DND-41 (cell line): ENCODE measurements around the gene ELMOD3.

Experiments used
- ATAC-seq: fragments of 200-7000 bp; cut with Tn5 transposase; 3 replicates; pipeline ENCODE4 v1.9.1; 2021; ENCODE audit warnings: low read depth; ENCODE audit not compliant: insufficient read depth
- DNase-seq: peaks from one replicate; pipeline ENCODE4 v3.0.0-alpha.2; 2020
- H2AFZ ChIP-seq: 2 replicates; pipeline ENCODE4 v1.6.0; 2012; ENCODE audit warnings: low read depth, low read length
- H3K27ac ChIP-seq: 2 replicates; pipeline ENCODE4 v1.5.1; 2012; ENCODE audit warnings: low read length, inconsistent platforms
- H3K27me3 ChIP-seq: fragments of 200-600 bp; sonication (generic); 2 replicates; pipeline ENCODE4 v1.6.0; 2012; ENCODE audit warnings: low read length, mild to moderate bottlenecking, inconsistent platforms; ENCODE audit not compliant: insufficient read depth, poor library complexity
- H3K36me3 ChIP-seq: 2 replicates; pipeline ENCODE4 v1.5.1; 2012; ENCODE audit warnings: low read length, inconsistent platforms; ENCODE audit not compliant: insufficient read depth
- H3K4me1 ChIP-seq: 2 replicates; pipeline ENCODE4 v1.5.1; 2012; ENCODE audit warnings: mild to moderate bottlenecking, low read length; ENCODE audit not compliant: insufficient read depth
- H3K4me2 ChIP-seq: 2 replicates; pipeline ENCODE4 v1.6.0; 2012; ENCODE audit warnings: mild to moderate bottlenecking, moderate library complexity, low read length, inconsistent platforms; ENCODE audit not compliant: insufficient read depth
- H3K4me3 ChIP-seq, 2 experiments: fragments of 200-600 bp in 1 of 2; shearing (Covaris generic) in 1 of 2; 2 replicates each; pipeline ENCODE4 v1.5.1; 2012 to 2016; ENCODE audit warnings: inconsistent platforms in 2 of 2, low read length in 2 of 2, mild to moderate bottlenecking in 2 of 2, low read depth in 1 of 2, moderate library complexity in 1 of 2
- H3K79me2 ChIP-seq: 2 replicates; pipeline ENCODE4 v1.6.0; 2012; ENCODE audit warnings: low read length, inconsistent platforms; ENCODE audit not compliant: insufficient read depth
- H3K9ac ChIP-seq: 2 replicates; pipeline ENCODE4 v1.6.0; 2012; ENCODE audit warnings: low read depth, mild to moderate bottlenecking, inconsistent platforms, low read length, moderate library complexity
- H3K9me3 ChIP-seq: 2 replicates; pipeline ENCODE4 v1.5.1; 2012; ENCODE audit warnings: low read length, moderate library complexity, mild to moderate bottlenecking, inconsistent platforms; ENCODE audit not compliant: insufficient read depth, severe bottlenecking
- H4K20me1 ChIP-seq: 2 replicates; pipeline ENCODE4 v1.6.0; 2012; ENCODE audit warnings: low read length; ENCODE audit not compliant: insufficient read depth
- CTCF ChIP-seq: IDR thresholded peaks from 2 replicates; pipeline ENCODE4 v1.5.1; 2012; ENCODE audit warnings: borderline replicate concordance, low read length, moderate library complexity, mild to moderate bottlenecking; ENCODE audit not compliant: poor library complexity, severe bottlenecking; ENCODE audit errors: extremely low read depth
- EZH2 ChIP-seq: IDR thresholded peaks from 3 replicates; pipeline ENCODE4 v1.6.1; 2012; ENCODE audit warnings: borderline replicate concordance, low read depth, mild to moderate bottlenecking, moderate library complexity, low read length, inconsistent platforms; ENCODE audit not compliant: severe bottlenecking

ELMOD3 gene

GRCh38 chr2:85383850-85384249, 29.3 kb downstream of the ELMOD3 start:
- no peaks in the 10 kb centered on the region for H3K79me2 ChIP-seq
- no peaks in the 10 kb centered on the region for H3K4me1 ChIP-seq
- no peak overlapping the region for H2AFZ ChIP-seq
- H3K27me3 ChIP-seq, result no peaks in the 10 kb centered on the region
- ATAC-seq, result no peak
- DNase-seq, result no peak
- no peaks in the 10 kb centered on the region for H4K20me1 ChIP-seq
- H3K4me3 ChIP-seq, result no peak overlapping the region
- H3K36me3 ChIP-seq, result peaks cover 50% of the 10 kb centered on the region
- H3K9ac ChIP-seq, result no peak overlapping the region
- TF ChIP-seq EZH2 (no peak), CTCF (no peak)
- no peak overlapping the region for H3K27ac ChIP-seq
- H3K9me3 ChIP-seq, result peaks cover 15% of the 10 kb centered on the region
- no peak overlapping the region for H3K4me2 ChIP-seq

GRCh38 chr2:85385746-85386145, 31.2 kb downstream of the ELMOD3 start:
- DNase-seq, result no peak

GRCh38 chr2:85387754-85388153, 33.2 kb downstream of the ELMOD3 start:
- H3K9ac ChIP-seq, result no peak overlapping the region
- TF ChIP-seq CTCF (no peak), EZH2 (no peak)
- ATAC-seq, result no peak

More at GRCh38 chr2:85385746-85386145, 31.2 kb downstream of the ELMOD3 start:
- Histone ChIP-seq H3K36me3 (peaks cover 50% of the 10 kb centered on the region), H3K9ac (no peak overlapping the region), H3K79me2 (no peaks in the 10 kb centered on the region), H4K20me1 (no peaks in the 10 kb centered on the region), H3K4me3 (no peak overlapping the region), H3K27me3 (no peaks in the 10 kb centered on the region), H3K9me3 (peaks cover 2% of the 10 kb centered on the region), H2AFZ (no peak overlapping the region), H3K4me2 (no peak overlapping the region), H3K27ac (peak overlapping the region; percentile 34; the same call in 1 of the 2 replicates), H3K4me1 (no peaks in the 10 kb centered on the region)
- TF ChIP-seq CTCF (no peak), EZH2 (no peak)
- ATAC-seq, result no peak

More at GRCh38 chr2:85387754-85388153, 33.2 kb downstream of the ELMOD3 start:
- H4K20me1 ChIP-seq, result no peaks in the 10 kb centered on the region
- H3K4me1 ChIP-seq, result no peaks in the 10 kb centered on the region
- no peak overlapping the region for H3K4me2 ChIP-seq
- no peak overlapping the region for H2AFZ ChIP-seq
- H3K36me3 ChIP-seq, result peaks cover 67% of the 10 kb centered on the region
- no peaks in the 10 kb centered on the region for H3K9me3 ChIP-seq
- H3K27ac ChIP-seq, result no peak overlapping the region
- H3K4me3 ChIP-seq, result no peak overlapping the region
- DNase-seq, result no peak
- no peaks in the 10 kb centered on the region for H3K27me3 ChIP-seq
- H3K79me2 ChIP-seq, result no peaks in the 10 kb centered on the region
